Omental fat pad (tissue), 4 donors: ENCODE results near the gene RRAS. TPM values are rescaled to one million over a fixed set of nuclear protein-coding genes. Genes with fewer than 3 reads are reported as not detected.

ENCODE experiments used
- ATAC-seq: fragments of 150-250 bp; one replicate; pipeline ENCODE4 v1.9.1; 2016; ENCODE audit warnings: mild to moderate bottlenecking, moderate library complexity; ENCODE audit not compliant: low FRiP score
- DNase-seq: peaks from one replicate; pipeline ENCODE4 v3.0.0-alpha.2; 2019; ENCODE audit warnings: low spot score
- CTCF ChIP-seq, 3 donors: fragments of 450-650 bp; IDR thresholded peaks; one replicate each; pipeline ENCODE4 v1.5.1; 2016 to 2017; ENCODE audit warnings: antibody characterized with exemption in 3 of 3, mild to moderate bottlenecking in 3 of 3, moderate library complexity in 2 of 3
- total RNA-seq, 4 donors: library from RNA; depleted of rRNA; stranded (reverse); fragments of >200 nt; gene quantifications; one replicate each; pipeline ENCODE4 v1.1.0, GENCODE V29; 2016

RRAS gene
- total RNA-seq, 4 donors from 2014 or later: 72.2 to 91.0 (median 76.8) TPM

- DNase-seq: no peak
- no peak for TF ChIP-seq CTCF (IDR thresholded peaks at IDR 0.05)
Observed at GRCh38 chr19:49645592-49645991, 5.6 kb upstream of the RRAS start.

GRCh38 chr19:49643466-49643865 lies 3.5 kb upstream of the RRAS start:
- DNase-seq: no peak

More at GRCh38 chr19:49645592-49645991, 5.6 kb upstream of the RRAS start:
- no peak for ATAC-seq

GRCh38 chr19:49642492-49643035 lies 2.6 kb upstream of the RRAS start:
- no peak for DNase-seq
- no peak for ATAC-seq
- no peak for TF ChIP-seq CTCF (IDR thresholded peaks at IDR 0.05)

More at GRCh38 chr19:49643466-49643865, 3.5 kb upstream of the RRAS start:
- TF ChIP-seq CTCF (IDR thresholded peaks at IDR 0.05): no peak
- ATAC-seq: no peak

GRCh38 chr19:49641688-49642491 lies 1.9 kb upstream of the RRAS start, which contains the start of gene SCAF1:
Gene SCAF1 (plus strand): TSS chr19:49642209. CDS start chr19:49645027, 2,818 bp downstream.
- peak; percentile 81 for DNase-seq
- no peak for TF ChIP-seq CTCF (IDR thresholded peaks at IDR 0.05)
- peak; percentile 71 for ATAC-seq

GRCh38 chr19:49639401-49640112 lies 386 bp downstream of the RRAS start:
- ATAC-seq (no peak), DNase-seq (no peak)
- TF ChIP-seq CTCF (IDR thresholded peaks at IDR 0.05): no peak

GRCh38 chr19:49637821-49638738 lies 1.9 kb downstream of the RRAS start:
- DNase-seq (peak; percentile 40), ATAC-seq (no peak)
- TF ChIP-seq CTCF (IDR thresholded peaks at IDR 0.05): no peak
